Epithelial cell of esophagus (primary cell): ENCODE data around the gene SPACA7.

ENCODE experiments used
- DNase-seq: peaks from one replicate; pipeline ENCODE4 v3.0.0; 2010; ENCODE audit warnings: low read depth
- H3K4me3 ChIP-seq: 2 replicates; pipeline ENCODE4 v1.5.1; 2011; ENCODE audit warnings: mild to moderate bottlenecking, low read length, control low read depth
- TF ChIP-seq, protein P1 (sequence below): IDR thresholded peaks from 2 replicates; pipeline ENCODE4 v1.5.1; 2011; ENCODE audit warnings: low read depth, mild to moderate bottlenecking, low read length, control low read depth, inconsistent platforms; ENCODE audit not compliant: insufficient read depth; ENCODE audit errors: missing control alignments

The SPACA7 gene

DNA sequence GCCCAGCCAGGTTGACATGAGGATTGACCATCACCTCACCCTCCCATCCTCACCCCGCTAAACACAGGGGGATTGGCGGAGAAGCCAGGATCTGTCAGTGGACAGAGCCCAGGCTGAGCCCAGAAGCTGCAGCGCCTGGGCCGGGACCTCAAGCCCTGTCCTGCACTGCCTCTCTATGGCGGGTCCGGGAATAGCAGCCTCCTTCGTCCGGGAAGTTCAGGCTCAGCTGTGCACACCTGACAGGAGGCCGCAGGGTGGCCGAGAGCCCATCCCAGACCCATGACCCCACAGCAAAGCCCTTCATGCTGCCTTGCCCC, 67.8 kb downstream of the SPACA7 start:
- no peak overlapping the region for H3K4me3 ChIP-seq
- DNase-seq = peak; percentile 43
- TF ChIP-seq, protein P1, sequence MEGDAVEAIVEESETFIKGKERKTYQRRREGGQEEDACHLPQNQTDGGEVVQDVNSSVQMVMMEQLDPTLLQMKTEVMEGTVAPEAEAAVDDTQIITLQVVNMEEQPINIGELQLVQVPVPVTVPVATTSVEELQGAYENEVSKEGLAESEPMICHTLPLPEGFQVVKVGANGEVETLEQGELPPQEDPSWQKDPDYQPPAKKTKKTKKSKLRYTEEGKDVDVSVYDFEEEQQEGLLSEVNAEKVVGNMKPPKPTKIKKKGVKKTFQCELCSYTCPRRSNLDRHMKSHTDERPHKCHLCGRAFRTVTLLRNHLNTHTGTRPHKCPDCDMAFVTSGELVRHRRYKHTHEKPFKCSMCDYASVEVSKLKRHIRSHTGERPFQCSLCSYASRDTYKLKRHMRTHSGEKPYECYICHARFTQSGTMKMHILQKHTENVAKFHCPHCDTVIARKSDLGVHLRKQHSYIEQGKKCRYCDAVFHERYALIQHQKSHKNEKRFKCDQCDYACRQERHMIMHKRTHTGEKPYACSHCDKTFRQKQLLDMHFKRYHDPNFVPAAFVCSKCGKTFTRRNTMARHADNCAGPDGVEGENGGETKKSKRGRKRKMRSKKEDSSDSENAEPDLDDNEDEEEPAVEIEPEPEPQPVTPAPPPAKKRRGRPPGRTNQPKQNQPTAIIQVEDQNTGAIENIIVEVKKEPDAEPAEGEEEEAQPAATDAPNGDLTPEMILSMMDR = peak; percentile 75

DNA sequence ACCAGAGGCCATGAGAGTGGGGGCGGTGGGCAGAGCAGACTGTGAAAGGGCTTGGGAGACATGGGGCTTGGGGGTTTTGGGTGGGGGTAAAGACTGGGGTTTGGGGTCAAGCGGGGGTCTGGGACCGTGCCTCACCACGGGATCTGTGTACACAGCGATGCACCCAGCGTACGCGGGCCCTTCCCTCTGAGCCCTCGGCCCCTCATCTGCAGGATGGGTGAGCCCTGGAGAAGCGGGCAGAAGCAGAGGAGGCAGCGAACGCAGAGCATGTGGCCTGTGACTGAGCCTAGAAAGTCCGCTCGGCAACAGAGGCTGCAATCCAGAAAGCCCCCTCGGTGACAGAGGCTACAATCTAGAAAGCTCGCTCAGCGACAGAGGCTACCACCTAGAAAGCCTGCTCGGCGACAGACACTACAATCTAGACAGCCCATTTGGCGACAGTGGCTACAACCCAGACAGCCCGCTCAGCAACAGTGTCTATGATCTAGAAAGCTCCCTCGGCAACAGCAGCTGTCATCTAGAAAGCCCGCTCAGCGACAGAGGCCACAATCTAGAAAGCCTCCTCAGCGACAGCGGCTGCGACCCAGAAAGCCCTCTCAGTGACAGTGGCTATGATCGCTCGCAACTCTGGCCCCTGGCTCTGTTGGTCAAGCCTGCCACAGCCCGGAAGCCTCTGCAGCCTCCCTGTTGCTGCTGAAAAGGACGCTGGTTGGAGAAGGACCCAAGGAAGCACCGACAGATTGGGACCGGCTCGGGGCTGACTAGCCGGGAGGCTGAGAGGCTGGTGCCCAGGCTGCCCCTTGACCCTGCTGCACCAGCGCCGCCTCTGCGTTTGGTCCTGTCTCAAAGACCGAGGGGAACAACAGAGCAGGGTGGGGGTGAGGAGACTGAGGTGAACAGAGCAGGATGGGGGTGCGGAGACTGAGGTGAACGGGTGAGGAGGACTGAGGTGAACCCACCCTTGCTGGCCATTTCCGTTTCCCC, 68.6 kb downstream of the SPACA7 start:
- no peak overlapping the region for H3K4me3 ChIP-seq
- DNase-seq = no peak
- TF ChIP-seq, protein P1 = no peak

DNA sequence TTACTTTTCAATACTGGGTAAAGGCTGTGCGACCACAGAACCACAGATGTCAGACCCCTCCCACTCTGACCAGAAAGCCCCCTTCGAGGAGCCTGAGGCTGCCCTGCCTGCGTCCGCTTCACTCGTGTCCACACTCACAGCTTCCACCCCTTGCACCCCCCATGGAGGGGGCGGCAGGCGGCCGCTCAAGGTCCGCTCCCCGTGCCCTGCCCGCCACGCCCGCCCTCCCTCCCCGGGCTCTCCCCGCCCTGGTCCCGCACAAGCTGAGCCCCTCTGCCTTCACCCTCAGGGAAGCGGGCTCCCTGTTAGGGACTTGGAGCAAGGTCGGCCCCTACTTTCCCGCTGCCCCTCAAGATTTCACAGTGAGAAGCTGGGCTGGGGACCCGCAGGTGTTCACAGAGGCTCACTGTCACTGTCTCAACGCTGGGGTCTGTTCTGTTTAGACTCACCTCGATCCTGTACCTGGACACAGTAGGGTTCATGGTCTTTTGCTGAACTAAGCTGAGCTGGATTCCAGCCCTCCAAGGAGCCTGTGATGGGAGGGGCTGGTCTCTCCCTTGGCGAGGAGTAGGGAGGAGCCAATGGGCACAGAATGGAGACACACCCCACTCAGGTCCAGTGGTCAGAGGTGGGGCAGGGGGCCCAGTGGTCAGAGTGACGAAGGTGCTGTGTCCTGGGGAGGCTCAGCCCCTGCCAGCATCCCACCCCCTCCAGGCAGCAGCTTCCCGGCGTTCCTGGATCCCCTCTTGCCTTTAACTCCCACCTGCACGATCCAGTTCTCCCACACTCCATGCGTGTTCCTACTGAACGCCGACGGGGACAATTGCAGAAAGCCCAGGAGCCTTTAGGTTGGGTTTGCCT, 69.5 kb downstream of the SPACA7 start:
- TF ChIP-seq, protein P1 = no peak
- no peak for DNase-seq
- no peak overlapping the region for H3K4me3 ChIP-seq

DNA sequence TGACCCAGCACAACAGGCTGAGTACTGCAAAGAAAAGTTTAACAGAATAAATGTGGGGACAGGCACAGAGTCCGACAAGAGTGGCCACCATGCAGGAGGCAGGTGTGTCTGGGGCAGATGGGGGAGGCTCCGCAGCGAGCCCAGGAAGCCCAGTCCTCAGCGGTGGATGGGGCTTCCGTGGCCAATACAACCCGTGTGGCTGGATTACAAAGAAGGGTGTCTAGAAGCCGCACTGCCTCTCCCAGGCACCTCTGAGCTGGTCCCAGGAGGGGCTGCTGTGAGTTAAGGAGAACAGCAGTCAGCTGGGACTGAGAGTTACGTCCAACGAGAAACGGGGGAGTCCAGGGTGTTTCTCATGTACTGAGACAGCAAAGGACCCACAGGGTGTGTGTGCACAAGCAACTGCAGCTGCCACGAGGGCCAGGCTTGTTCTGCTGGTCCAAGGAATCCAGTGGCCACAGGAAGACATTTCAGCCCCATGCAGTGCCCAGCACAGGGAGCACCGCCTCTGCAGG, 70.2 kb downstream of the SPACA7 start:
- TF ChIP-seq, protein P1 = no peak
- H3K4me3 ChIP-seq = no peak overlapping the region
- no peak for DNase-seq

DNA sequence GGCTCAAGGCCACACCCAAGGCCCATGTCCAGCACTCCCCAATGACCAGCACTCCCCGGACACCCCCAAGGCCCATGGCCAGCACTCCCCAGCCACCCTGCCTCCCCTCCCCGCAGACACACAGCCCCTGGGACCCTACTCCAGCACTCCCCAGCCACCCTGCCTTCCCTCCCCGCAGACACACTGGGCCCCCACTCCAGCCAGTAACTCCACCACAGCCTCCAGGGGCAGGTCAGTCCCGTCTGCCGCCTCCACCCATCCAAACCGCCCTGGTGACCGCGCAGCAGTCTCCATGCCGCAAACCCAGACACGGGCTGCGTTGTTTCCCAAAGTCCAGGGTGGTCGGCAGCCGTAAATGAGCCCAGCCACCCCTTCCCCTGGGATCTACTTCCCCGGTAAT, 70.7 kb downstream of the SPACA7 start:
- DNase-seq = no peak
- TF ChIP-seq, protein P1 = no peak

DNA sequence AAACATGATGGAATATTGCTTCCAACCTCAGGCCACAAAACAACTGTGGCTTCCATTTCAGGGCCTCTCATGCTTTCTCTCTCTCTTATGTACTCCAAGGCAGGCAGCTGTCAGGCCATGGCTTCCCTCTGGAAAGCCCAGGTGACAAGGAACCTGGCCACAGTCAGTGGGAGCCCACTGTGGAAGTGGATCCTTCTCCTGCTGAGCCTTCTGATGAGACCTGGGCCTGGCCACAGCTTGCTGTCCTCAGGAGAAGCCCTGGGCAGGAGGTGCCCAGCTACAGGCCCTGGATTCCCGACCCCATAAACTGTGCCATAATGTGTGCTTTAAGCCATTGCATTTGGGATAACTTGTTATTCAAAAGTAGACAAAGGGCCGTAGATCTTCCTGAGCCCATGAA, 71.2 kb downstream of the SPACA7 start:
- no peak overlapping the region for H3K4me3 ChIP-seq
- TF ChIP-seq, protein P1 = no peak
- no peak for DNase-seq

More for the DNA sequence above, 70.7 kb downstream of the SPACA7 start:
- H3K4me3 ChIP-seq = no peak overlapping the region
